Stimulated activated effector memory CD8-positive, alpha-beta T cell treated with anti-CD3 and anti-CD28 coated beads, Interleukin-12 subunit alpha, Interleukin-12 subunit beta, amount 100 ng/mL, for 72 hours (primary cell): ENCODE measurements around the gene FHOD3.
"Not testable (repeated sequence)": the region's sequence is repeated elsewhere in the genome, so short reads cannot be mapped to it uniquely, and the experiment has no call there.

Experiments used
- ATAC-seq: fragments of 150-1000 bp; cut with Tn5 transposase; 2 replicates; pipeline ENCODE4 v1.10.0; 2021
- DNase-seq, 2 donors: peaks; one replicate each; pipeline ENCODE4 v3.0.0; 2021 to 2022; ENCODE audit warnings: low spot score in 2 of 2
- H3K27ac Mint-ChIP-seq: one replicate; pipeline ENCODE4 v1.8.0; 2022; ENCODE audit warnings: mild to moderate bottlenecking, mixed read lengths
- H3K36me3 Mint-ChIP-seq: one replicate; pipeline ENCODE4 v1.8.0; 2022; ENCODE audit warnings: mild to moderate bottlenecking, mixed read lengths
- H3K4me1 Mint-ChIP-seq: one replicate; pipeline ENCODE4 v1.8.0; 2022; ENCODE audit warnings: mixed read lengths
- H3K4me3 Mint-ChIP-seq: one replicate; pipeline ENCODE4 v1.8.0; 2022; ENCODE audit warnings: mild to moderate bottlenecking, mixed read lengths
- H3K9me3 Mint-ChIP-seq: one replicate; pipeline ENCODE4 v1.8.0; 2022; ENCODE audit warnings: mixed read lengths

FHOD3 gene

GRCh38 chr18:36704156-36704555 lies 406.6 kb downstream of the FHOD3 start:
- H3K36me3 Mint-ChIP-seq: no peaks in the 10 kb centered on the region
- no peak for DNase-seq
- no peaks in the 10 kb centered on the region for H3K9me3 Mint-ChIP-seq
- H3K27ac Mint-ChIP-seq: no peak overlapping the region
- ATAC-seq: no peak
- H3K4me3 Mint-ChIP-seq: no peak overlapping the region
- H3K4me1 Mint-ChIP-seq: no peaks in the 10 kb centered on the region

DNA sequence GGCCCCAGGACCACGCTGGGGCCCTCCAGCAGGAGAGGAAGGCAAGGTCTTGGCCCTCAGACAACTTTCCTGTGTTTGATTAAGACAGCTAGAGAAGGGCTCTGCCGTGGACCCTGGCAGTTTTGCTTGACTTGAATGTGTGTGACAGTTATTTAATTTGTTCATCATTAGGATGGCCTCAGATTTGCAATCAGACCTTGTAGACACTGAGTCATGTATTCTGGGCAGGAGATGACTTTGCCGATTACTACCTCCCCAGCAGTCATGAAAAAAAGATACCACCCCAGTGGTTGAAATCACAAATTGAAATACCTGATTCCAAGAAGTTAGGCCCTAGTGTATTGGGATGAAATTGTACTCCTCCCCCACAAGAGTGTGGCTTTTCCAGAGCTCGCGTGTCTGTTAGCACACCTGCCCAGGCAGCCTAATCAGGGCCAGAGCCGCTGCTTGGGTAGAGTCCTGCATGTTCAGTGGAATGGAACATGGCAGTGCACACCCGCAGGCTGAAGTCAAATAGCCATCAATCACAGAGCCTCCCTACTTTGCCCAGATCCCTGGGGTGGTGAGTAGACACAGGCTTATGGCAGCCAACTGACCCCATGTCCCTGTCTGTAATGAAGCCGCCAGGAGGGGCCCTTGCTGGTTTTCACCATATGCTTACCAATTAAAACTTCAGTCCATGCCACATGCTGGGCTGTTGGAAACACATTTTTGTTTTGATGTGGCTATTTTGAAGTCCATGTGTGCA lies 408.8 kb downstream of the FHOD3 start:
- Mint-ChIP-seq H3K4me3 (no peak overlapping the region), H3K27ac (no peak overlapping the region), H3K4me1 (no peaks in the 10 kb centered on the region), H3K36me3 (no peaks in the 10 kb centered on the region), H3K9me3 (no peaks in the 10 kb centered on the region)
- ATAC-seq (no peak), DNase-seq (no peak)

DNA sequence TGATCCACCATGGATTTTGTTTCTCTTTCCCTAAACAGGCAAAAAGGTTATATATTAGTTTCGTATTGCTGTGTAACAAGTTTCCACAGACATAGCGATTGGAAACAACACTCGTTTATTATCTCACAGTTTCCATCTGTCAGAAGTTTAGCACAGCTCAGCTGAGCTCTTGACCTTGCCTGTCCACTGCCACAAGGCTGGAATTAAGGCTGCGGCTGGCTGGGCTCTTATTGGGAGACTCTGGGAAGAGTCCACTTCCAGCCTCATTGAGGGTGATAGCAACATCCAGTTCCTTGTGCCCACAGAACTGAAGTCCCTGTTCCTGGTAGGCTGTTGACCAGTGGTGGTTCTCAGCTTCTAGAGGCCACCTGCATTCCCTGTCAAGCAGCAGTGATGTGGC lies 410.9 kb downstream of the FHOD3 start:
- DNase-seq: no peak

GRCh38 chr18:36709315-36709714 lies 411.8 kb downstream of the FHOD3 start:
- Mint-ChIP-seq H3K4me1 (no peaks in the 10 kb centered on the region), H3K9me3 (no peaks in the 10 kb centered on the region), H3K4me3 (no peak overlapping the region), H3K36me3 (no peaks in the 10 kb centered on the region), H3K27ac (no peak overlapping the region)
- ATAC-seq: no peak
- no peak for DNase-seq

More for the DNA sequence above, 410.9 kb downstream of the FHOD3 start:
- no peak overlapping the region for H3K27ac Mint-ChIP-seq
- no peak for ATAC-seq
- H3K4me3 Mint-ChIP-seq: no peak overlapping the region
- no peaks in the 10 kb centered on the region for H3K4me1 Mint-ChIP-seq
- H3K9me3 Mint-ChIP-seq: no peaks in the 10 kb centered on the region
- no peaks in the 10 kb centered on the region for H3K36me3 Mint-ChIP-seq

DNA sequence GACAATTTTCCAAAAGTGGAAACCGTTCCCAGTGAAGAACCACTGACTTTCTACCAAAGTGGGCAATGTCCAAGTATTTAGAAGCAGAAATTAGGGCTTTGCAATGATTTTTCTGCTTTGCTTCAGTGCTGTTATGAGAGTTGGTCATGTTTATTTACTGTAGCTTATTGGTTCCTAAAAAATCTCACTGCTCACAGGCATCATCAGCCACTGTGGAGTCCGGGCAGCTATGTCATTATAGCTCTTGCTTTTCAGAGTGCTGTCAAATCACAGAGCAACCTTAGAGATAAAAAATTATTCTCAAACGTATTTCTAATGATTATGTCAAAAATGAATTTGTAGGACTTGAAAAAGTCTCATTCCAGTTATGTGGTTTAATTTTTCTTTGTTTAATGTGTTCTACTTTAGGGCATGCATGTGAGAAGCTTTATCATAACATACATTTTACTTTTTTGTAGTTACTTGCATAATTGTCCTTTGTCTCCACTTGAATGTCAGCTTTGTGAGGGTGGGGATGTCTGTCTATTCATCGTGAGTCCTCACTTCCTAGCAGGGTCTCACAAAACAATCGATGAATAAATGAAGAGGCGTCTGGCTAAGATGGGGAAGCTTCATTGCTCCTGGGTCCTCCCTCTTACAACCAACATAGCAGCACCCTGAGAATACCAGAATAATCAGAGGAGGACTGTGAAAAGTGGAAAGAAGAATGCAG lies 413.7 kb downstream of the FHOD3 start:
- DNase-seq (no peak), ATAC-seq (no peak)
- Mint-ChIP-seq H3K9me3 (no peaks in the 10 kb centered on the region), H3K27ac (no peak overlapping the region), H3K4me1 (no peaks in the 10 kb centered on the region), H3K4me3 (no peak overlapping the region), H3K36me3 (no peaks in the 10 kb centered on the region)

DNA sequence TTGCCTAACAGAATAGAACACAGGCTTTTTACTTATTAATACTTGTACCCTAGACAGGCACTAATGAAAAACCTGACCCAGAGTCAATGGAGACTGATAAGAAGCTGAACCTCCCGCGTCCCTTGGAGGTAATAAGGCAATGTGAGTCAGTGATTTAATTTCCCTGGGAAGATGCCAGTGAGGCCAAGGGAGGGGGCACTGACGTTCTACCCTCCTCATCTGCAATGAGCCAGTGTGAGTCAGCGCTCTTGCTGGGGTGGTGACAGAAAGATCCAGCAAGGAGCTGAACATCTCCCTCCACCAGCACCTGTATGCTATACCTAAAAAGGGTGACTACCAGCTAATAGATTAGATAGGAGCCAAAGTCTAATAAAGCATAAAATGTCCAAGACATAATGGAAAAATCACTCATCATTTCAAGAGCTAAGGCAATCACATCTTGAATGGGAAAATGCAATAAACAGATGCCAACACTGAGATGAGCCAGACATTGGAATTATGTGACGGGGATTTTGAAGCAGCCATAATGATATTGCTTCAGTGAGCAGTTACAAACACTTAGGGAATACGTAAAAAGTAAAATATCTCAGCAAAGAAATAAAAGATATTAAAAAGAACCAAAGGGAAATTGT lies 414.4 kb downstream of the FHOD3 start:
- Mint-ChIP-seq H3K9me3 (no peaks in the 10 kb centered on the region), H3K27ac (no peak overlapping the region), H3K4me3 (no peak overlapping the region), H3K36me3 (no peaks in the 10 kb centered on the region), H3K4me1 (no peaks in the 10 kb centered on the region)
- DNase-seq (no peak), ATAC-seq (no peak)

GRCh38 chr18:36714476-36714875 lies 417.0 kb downstream of the FHOD3 start:
- Mint-ChIP-seq H3K4me1 (no peaks in the 10 kb centered on the region), H3K27ac (no peak overlapping the region), H3K4me3 (no peak overlapping the region), H3K9me3 (no peaks in the 10 kb centered on the region), H3K36me3 (no peaks in the 10 kb centered on the region)
- ATAC-seq (no peak), DNase-seq (no peak)

- peak; percentile 14 for ATAC-seq
- Mint-ChIP-seq H3K9me3 (no peaks in the 10 kb centered on the region), H3K36me3 (no peaks in the 10 kb centered on the region), H3K4me3 (no peak overlapping the region), H3K4me1 (no peaks in the 10 kb centered on the region), H3K27ac (no peak overlapping the region)
- DNase-seq: no peak
Observed at GRCh38 chr18:36717422-36718110, 420.1 kb downstream of the FHOD3 start.

- H3K4me3 Mint-ChIP-seq: no peak overlapping the region
- no peak overlapping the region for H3K27ac Mint-ChIP-seq
- DNase-seq (no peak), ATAC-seq (no peak)
- no peaks in the 10 kb centered on the region for H3K9me3 Mint-ChIP-seq
- no peaks in the 10 kb centered on the region for H3K36me3 Mint-ChIP-seq
- no peaks in the 10 kb centered on the region for H3K4me1 Mint-ChIP-seq
Observed at GRCh38 chr18:36718705-36719328, 421.3 kb downstream of the FHOD3 start.

- H3K4me3 Mint-ChIP-seq: no peak overlapping the region
- no peaks in the 10 kb centered on the region for H3K4me1 Mint-ChIP-seq
Observed at GRCh38 chr18:36719630-36720029, 422.1 kb downstream of the FHOD3 start.

DNA sequence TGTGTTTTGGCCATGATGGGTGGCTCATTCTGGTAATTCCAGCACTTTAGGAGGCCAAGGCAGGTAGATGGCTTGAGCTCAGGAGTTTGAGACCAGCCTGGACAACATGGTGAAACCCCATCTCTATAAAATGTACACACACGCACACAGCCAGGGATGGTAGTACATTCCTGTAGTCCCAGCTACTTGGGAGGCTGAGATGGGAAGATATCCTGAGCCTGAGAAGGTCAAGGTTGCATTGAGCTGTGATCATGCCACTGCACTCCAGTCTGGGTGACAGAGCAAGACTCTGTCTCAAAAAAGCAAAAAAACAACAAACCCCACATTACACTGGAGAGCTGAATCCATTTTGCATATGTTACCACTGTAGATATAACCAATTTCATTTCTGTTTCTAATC lies 423.8 kb downstream of the FHOD3 start:
- not testable (repeated sequence) for H3K4me1 Mint-ChIP-seq, DNase-seq, ATAC-seq, H3K4me3 Mint-ChIP-seq, H3K27ac Mint-ChIP-seq, H3K36me3 Mint-ChIP-seq, H3K9me3 Mint-ChIP-seq

More at GRCh38 chr18:36719630-36720029, 422.1 kb downstream of the FHOD3 start:
- Mint-ChIP-seq H3K27ac (no peak overlapping the region), H3K36me3 (no peaks in the 10 kb centered on the region), H3K9me3 (no peaks in the 10 kb centered on the region)
- DNase-seq: no peak
- no peak for ATAC-seq

- ATAC-seq: no peak
- H3K9me3 Mint-ChIP-seq: no peaks in the 10 kb centered on the region
- H3K27ac Mint-ChIP-seq: no peak overlapping the region
- no peak overlapping the region for H3K4me3 Mint-ChIP-seq
- DNase-seq: no peak
- H3K4me1 Mint-ChIP-seq: no peaks in the 10 kb centered on the region
- H3K36me3 Mint-ChIP-seq: no peaks in the 10 kb centered on the region
Observed at GRCh38 chr18:36724169-36724568, 426.7 kb downstream of the FHOD3 start.

GRCh38 chr18:36724591-36725001 lies 427.1 kb downstream of the FHOD3 start:
- H3K27ac Mint-ChIP-seq: no peak overlapping the region
- H3K4me1 Mint-ChIP-seq: no peaks in the 10 kb centered on the region
- no peaks in the 10 kb centered on the region for H3K9me3 Mint-ChIP-seq
- ATAC-seq (no peak), DNase-seq (no peak)
- no peak overlapping the region for H3K4me3 Mint-ChIP-seq
- no peaks in the 10 kb centered on the region for H3K36me3 Mint-ChIP-seq

GRCh38 chr18:36728345-36728744 lies 430.8 kb downstream of the FHOD3 start:
- H3K36me3 Mint-ChIP-seq: no peaks in the 10 kb centered on the region
- H3K4me1 Mint-ChIP-seq: no peaks in the 10 kb centered on the region
- no peak for ATAC-seq
- H3K27ac Mint-ChIP-seq: no peak overlapping the region
- H3K4me3 Mint-ChIP-seq: no peak overlapping the region
- DNase-seq: no peak
- no peaks in the 10 kb centered on the region for H3K9me3 Mint-ChIP-seq

- Mint-ChIP-seq H3K9me3 (no peaks in the 10 kb centered on the region), H3K4me3 (no peak overlapping the region), H3K27ac (no peak overlapping the region), H3K36me3 (no peaks in the 10 kb centered on the region), H3K4me1 (no peaks in the 10 kb centered on the region)
- ATAC-seq: no peak
- no peak for DNase-seq
Observed at GRCh38 chr18:36729197-36729596, 431.7 kb downstream of the FHOD3 start.
